DLD1 (cell line): ENCODE data around the gene FAM161A.
"Not testable (repeated sequence)": the region's sequence is repeated elsewhere in the genome, so short reads cannot be mapped to it uniquely, and the experiment has no call there.

Source experiments
- in situ Hi-C: cut with HindIII; loops from 2 replicates; pipeline ENCODE4 v1.10.0; 2017; ENCODE audit warnings: low sequenced_read_pairs

Gene FAM161A

GRCh38 chr2:61853847-61854563 is at the start of gene FAM161A:
Gene FAM161A, minus strand, starts transcription at chr2:61854060. Its CDS starts 19 bp downstream, at chr2:61854041.
- in situ Hi-C loops = loop anchor here (25.0 kb wide), 1 partner anchor 667 kb away; no protein-coding TSS in a partner anchor

GRCh38 chr2:61900281-61900680 is 46.4 kb upstream of the FAM161A start:
- in situ Hi-C loops = no loop called here

- in situ Hi-C loops = no loop called here
These were observed 45.0 kb upstream of the FAM161A start for GRCh38 chr2:61898810-61899209.

- in situ Hi-C loops = no loop called here
These were observed 34.6 kb upstream of the FAM161A start, which contains the start of gene CCT4 for GRCh38 chr2:61888267-61889055. Gene CCT4, minus strand, starts transcription at chr2:61888656. Its CDS starts 149 bp downstream, at chr2:61888507.

DNA sequence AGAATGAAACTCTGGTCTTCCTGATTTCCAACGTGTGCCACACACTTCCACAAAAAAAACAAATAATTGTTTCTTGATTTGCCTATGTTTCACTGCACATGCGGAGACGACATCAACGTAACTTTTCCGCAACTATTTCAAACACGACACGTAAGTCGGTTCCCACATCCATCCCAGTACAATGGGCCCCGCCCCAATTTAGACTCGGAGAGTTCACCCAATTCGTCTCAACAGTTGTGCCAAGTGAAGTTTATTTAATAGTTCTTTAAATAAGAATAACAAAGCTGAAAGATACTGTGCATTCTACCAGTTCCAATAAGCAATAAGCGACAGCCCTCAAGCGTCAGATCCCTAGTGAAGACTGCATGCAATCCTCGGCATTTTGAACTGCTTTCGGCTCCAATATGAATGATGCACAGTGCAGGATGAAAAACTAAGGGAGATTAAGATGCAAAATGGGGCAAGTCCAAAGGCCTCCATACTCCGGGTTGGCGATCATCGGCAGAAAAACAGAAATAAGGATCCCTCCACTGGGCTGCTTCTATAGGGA is 33.9 kb upstream of the FAM161A start:
- in situ Hi-C loops = no loop called here

- in situ Hi-C loops = no loop called here
These were observed 32.2 kb upstream of the FAM161A start for GRCh38 chr2:61885896-61886603.

DNA sequence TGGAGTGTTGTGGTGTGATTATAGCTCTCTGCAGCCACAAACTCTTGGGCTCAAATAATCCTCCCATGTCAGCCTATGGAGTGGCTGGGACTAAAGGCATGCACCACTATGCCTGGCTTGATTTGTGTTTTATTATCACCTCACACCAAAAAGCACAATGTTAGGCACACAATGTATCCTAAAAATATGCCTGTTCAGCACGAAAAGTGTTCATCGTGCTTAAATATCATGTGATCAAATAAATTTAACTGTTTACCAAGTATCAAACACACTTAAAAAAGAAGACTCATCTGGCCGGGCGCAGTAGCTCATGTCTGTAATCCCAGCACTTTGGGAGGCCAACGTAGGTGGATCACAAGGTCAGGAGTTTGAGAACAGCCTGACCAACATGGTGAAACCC is 29.0 kb upstream of the FAM161A start:
- in situ Hi-C loops = no loop called here

GRCh38 chr2:61879351-61879750 is 25.5 kb upstream of the FAM161A start:
- in situ Hi-C loops = not testable (repeated sequence)

GRCh38 chr2:61878761-61879160 is 24.9 kb upstream of the FAM161A start:
- in situ Hi-C loops = no loop called here

DNA sequence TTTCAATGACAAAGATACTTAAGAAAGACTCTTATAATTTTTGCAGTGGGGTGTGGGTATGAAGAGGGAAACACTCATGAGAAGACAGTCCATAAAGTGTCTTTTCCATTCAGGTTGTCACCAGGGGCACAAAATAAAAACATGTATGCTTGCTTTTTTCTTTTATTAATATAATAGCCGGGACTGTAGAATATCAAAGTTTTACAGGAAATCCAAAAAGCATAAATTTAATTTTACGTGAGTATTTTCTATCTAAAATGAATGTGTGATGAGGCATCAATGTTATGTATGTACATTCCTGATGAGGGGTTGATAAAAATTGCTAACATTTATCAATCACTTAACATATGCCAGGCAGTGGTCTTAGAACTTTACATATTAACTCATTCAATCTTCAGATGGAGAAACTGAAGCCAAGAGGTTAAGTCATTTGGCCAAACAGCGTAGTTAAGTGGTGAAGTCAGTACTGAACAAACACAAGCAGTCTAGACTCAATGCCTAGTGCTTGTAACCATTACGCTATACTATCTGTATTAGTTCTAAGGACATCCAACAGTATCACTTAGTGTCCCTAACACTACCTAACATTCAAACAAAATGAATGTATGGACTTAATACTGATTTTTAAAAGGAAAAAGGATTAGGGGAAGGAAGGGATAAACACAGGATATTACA is 23.8 kb upstream of the FAM161A start:
- in situ Hi-C loops = no loop called here

- in situ Hi-C loops = no loop called here
These were observed 22.5 kb upstream of the FAM161A start for GRCh38 chr2:61876400-61876799.

- in situ Hi-C loops = loop anchor here (25.0 kb wide), 1 partner anchor 679 kb away; no protein-coding TSS in a partner anchor
These were observed 12.7 kb upstream of the FAM161A start for GRCh38 chr2:61866482-61867089.

GRCh38 chr2:61862085-61862484 is 8.2 kb upstream of the FAM161A start:
- in situ Hi-C loops = loop anchor here (25.0 kb wide), 1 partner anchor 675 kb away; no protein-coding TSS in a partner anchor

GRCh38 chr2:61857224-61857623 is 3.4 kb upstream of the FAM161A start:
- in situ Hi-C loops = loop anchor here (25.0 kb wide), 1 partner anchor 670 kb away; no protein-coding TSS in a partner anchor

- in situ Hi-C loops = loop anchor here (25.0 kb wide), 1 partner anchor 668 kb away; no protein-coding TSS in a partner anchor
These were observed 1.4 kb upstream of the FAM161A start for GRCh38 chr2:61855318-61855613.

GRCh38 chr2:61854564-61855317 is 881 bp upstream of the FAM161A start:
- in situ Hi-C loops = loop anchor here (25.0 kb wide), 1 partner anchor 667 kb away; no protein-coding TSS in a partner anchor

GRCh38 chr2:61853086-61853846 is 594 bp downstream of the FAM161A start:
- in situ Hi-C loops = loop anchor here (25.0 kb wide), 1 partner anchor 666 kb away; no protein-coding TSS in a partner anchor

DNA sequence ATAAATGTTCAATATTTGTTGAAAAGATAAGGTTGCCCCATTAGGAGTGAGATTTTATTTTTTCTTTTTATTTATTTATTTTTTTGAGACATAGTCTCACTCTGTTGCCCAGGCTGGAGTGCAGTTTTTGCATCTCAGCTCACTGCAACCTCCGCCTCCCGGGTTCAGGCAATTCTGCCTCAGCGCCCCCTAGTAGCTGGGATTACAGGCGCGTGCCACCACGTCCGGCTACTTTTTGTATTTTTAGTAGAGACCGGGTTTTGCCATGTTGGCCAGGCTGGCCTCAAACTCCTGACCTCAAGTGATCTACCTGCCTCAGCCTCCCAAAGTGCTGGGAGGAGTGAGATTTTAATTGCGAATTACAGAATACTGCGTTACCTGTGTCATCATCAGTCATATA is 2.6 kb downstream of the FAM161A start:
- in situ Hi-C loops = loop anchor here (25.0 kb wide), 1 partner anchor 664 kb away; no protein-coding TSS in a partner anchor
